ENCODE data around the gene ARR3.

DNA sequence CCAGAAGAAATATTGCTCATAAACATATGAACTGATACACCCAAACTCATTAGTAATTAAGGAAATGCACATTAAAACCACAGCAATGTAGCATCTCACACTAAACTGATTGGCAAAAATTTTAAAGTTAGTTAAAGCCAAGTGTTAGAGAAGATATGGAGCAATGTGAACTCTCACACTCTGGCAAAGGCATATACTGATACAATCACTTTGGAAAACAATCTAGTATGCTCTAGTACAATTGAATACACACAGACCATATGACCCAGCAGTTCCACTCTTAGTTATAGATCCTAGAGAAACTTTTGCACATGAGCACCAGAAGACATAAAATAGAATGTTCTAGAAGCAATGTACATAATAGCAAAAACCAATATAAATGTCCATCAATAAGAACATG lies 42.1 kb upstream of the ARR3 start:
- no peak for TF ChIP-seq YY1 (IDR thresholded peaks at IDR 0.05; ENCODE audit: insufficient read depth, insufficient read length)
- TF ChIP-seq SUZ12 (IDR thresholded peaks at IDR 0.05; ENCODE audit: extremely low read depth, insufficient read depth, insufficient read length): no peak
